ENCODE data around the gene ANKRD6.

DNA sequence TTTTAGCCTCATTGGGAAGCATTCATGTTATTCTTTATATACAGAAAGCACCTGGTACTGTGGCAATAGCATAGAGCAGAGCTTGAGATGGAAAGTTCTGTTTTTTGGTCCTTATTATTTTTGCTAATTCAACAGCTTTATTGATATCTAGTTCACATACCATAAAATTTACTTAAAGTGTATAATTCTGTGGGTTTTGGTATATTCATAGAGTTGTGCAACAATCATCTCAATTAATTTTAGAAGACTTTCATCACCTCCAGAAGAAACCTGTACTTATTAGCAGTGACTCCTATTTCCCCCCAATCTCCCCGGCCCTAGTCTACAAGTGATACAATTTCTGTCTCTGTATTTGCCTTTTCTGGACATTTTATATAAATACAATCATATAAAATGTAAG, 77.4 kb downstream of the ANKRD6 start:
- TF ChIP-seq, protein P1, sequence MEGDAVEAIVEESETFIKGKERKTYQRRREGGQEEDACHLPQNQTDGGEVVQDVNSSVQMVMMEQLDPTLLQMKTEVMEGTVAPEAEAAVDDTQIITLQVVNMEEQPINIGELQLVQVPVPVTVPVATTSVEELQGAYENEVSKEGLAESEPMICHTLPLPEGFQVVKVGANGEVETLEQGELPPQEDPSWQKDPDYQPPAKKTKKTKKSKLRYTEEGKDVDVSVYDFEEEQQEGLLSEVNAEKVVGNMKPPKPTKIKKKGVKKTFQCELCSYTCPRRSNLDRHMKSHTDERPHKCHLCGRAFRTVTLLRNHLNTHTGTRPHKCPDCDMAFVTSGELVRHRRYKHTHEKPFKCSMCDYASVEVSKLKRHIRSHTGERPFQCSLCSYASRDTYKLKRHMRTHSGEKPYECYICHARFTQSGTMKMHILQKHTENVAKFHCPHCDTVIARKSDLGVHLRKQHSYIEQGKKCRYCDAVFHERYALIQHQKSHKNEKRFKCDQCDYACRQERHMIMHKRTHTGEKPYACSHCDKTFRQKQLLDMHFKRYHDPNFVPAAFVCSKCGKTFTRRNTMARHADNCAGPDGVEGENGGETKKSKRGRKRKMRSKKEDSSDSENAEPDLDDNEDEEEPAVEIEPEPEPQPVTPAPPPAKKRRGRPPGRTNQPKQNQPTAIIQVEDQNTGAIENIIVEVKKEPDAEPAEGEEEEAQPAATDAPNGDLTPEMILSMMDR (IDR thresholded peaks at IDR 0.05) = no peak
- no peak for TF ChIP-seq POLR2A (IDR thresholded peaks at IDR 0.05)
